Choroid plexus epithelial cell (primary cell): ENCODE data around the gene PRLH.

ENCODE experiments used
- DNase-seq: peaks from one replicate; pipeline ENCODE4 v3.0.0-alpha.2; 2010; ENCODE audit warnings: low read depth
- H3K4me3 ChIP-seq: 2 replicates; pipeline ENCODE4 v1.5.1; 2011; ENCODE audit warnings: low read depth, mild to moderate bottlenecking, control low read depth, low read length, moderate library complexity
- CTCF ChIP-seq: conservative IDR thresholded peaks from 2 replicates; pipeline ENCODE4 v1.5.1; 2011; ENCODE audit warnings: low read depth, mild to moderate bottlenecking, control low read depth, inconsistent platforms, low read length, moderate library complexity

The PRLH gene, protein sequence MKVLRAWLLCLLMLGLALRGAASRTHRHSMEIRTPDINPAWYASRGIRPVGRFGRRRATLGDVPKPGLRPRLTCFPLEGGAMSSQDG

GRCh38 chr2:237566401-237567235 lies at the start of gene PRLH:
Gene PRLH, plus strand, starts transcription at chr2:237566574. Its CDS starts 0 bp downstream, at chr2:237566574.
- H3K4me3 ChIP-seq: no peak within 1 kb of the TSS
- DNase-seq: no peak
- no peak for TF ChIP-seq CTCF

DNA sequence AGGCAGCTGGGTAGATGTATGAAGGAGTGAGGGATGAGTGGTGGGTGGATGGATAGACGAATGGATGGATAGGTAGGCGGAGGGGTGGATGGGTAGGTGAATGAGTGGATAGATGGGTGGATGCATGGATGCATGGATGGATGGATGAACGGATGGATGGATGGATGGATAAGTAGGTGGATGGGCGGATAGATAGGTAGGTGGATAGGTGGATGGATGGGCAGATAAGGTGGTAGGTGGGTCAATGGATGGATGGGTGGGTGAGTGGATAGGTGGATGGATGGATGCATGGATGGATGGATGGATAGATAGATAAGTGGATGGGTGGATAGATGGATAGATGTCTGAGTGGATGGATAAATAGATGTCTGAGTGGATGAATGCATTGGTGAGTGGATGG lies 49.2 kb upstream of the PRLH start:
- H3K4me3 ChIP-seq: no peak overlapping the region
- TF ChIP-seq CTCF: no peak
- no peak for DNase-seq

DNA sequence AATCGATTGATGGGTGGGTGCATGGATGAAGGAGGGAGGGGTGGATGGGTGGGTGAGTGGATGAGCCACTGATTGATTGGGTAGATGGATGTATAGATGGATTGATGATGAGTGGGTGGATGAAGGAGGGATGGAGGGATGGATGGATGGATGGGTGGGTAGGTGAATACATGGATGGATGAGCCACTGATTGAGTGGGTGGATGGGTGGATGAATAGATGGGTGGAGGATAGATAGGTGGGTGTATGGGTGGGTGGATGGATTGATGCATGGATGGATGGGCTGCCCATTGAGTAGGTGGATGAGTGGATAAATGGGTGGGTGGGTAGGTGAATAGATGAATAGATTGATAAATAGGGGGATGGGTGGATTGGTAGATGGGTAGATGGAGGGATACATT lies 48.4 kb upstream of the PRLH start:
- no peak overlapping the region for H3K4me3 ChIP-seq
- no peak for DNase-seq
- TF ChIP-seq CTCF: no peak

- no peak overlapping the region for H3K4me3 ChIP-seq
- no peak for TF ChIP-seq CTCF
- no peak for DNase-seq
Measured at GRCh38 chr2:237519506-237520245, 46.7 kb upstream of the PRLH start.

DNA sequence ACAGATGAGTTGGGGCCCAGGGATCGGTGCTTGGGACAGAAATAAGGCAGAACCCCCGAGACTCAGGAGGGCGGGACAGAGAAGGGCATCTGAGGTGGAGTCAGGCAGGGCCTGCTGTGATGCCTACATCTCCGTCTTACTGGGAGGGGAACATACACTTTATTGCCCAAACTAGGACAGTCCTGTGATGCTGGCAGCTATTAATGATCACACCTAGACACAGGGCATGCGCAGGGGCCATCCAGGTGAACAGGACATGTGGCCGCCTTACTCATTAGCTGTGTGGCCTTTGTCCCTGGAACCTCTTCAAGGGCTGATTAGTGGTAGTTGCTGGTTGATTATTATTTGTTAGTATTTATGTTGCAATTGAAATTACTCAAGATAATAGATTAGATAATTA lies 46.1 kb upstream of the PRLH start:
- DNase-seq: no peak
- no peak for TF ChIP-seq CTCF
- H3K4me3 ChIP-seq: no peak overlapping the region

GRCh38 chr2:237524631-237525030 lies 41.7 kb upstream of the PRLH start:
- DNase-seq: no peak
- no peak for TF ChIP-seq CTCF
- H3K4me3 ChIP-seq: no peak overlapping the region
